SH-SY5Y (cell line): Measurements from ENCODE around the gene PTCHD4.

Experiments
- GATA2 ChIP-seq: IDR thresholded peaks from 2 replicates; pipeline ENCODE4 v1.6.1; 2011; ENCODE audit warnings: mild to moderate bottlenecking, low read depth, low read length
- GATA3 ChIP-seq: IDR thresholded peaks from 2 replicates; pipeline ENCODE4 v1.6.1; 2011; ENCODE audit warnings: low read depth, mild to moderate bottlenecking, low read length, moderate library complexity

Gene PTCHD4

DNA sequence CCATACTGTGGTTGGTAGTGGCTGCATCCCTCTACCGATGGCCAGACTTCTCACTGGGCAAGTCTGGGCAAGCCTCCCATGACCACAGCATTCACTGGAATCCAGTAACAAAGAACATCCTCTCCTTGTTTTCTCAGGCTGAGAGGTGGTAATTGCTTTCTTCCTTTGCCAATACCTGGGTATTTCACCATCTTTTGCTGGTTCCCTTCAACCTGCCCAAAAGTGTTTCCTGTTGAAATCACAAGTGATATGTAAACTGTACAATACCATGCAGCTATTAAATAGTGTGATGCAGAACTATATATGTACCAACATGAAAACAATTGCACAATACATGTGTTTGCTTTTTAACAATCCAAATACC, at the start of gene PTCHD4:
PTCHD4 (minus strand) TSS at position 55 of the 364 bp plus-strand sequence. CDS start 42,240 bp downstream, outside the sequence.
- no peak for TF ChIP-seq GATA3
- no peak for TF ChIP-seq GATA2

DNA sequence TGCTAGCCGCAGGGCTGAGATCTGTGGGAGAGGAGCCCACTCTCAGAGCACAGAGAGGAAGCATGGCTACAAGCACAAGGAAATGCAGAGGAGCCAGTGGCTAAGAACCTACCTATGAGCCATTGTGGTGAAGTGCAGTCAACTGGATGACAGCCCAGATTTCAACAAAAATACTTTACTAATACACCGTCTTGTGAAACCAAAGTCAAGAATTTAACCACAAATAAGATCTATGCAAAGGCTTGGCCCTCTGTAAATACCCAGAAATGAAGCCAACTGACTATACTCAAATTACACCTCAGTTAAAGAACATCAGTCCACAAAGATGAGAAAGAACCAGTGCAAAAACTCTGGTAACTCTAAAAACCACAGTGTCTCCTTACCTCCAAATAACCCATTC, 40.1 kb upstream of the PTCHD4 start:
- TF ChIP-seq GATA2 (no peak), GATA3 (no peak)

DNA sequence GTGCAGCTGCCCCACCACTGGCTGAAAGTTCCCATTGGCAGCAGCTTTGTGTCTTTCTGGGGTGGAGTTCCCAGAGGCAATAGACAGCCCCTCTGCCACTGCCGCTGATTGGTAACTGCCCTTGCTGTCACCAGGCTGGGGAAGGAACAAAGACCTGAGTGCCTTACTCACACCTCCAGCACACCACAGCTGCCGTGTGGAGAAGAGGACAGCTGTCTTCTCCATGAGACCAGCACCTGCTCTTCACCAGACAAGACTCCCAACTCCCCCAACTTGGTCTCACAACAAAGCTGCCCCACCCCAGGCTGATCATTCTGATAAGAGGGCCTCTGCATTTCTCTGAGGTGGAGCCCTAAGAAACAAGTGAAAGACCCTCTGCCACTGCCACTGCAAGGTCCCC, 39.7 kb upstream of the PTCHD4 start:
- TF ChIP-seq GATA2 (no peak), GATA3 (no peak)

DNA sequence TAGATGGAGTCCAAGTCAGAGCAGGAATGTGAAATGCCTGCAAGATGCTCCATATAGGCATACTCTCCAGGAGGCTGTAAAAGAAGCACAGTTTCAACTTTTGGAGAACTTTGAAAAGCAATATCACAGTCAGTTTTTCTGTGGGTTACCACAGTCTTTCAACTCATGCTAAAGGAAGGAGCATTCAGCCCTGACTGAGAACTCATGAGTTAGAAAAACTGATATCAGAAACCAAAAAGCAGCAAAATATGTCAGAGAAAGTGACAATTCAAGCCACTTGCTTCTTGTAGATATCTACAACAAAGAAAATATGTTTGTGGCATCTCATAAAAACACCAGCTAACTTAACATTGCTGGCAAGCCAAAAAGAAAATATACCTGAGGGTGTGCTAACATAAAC, 36.1 kb upstream of the PTCHD4 start:
- TF ChIP-seq GATA3 (no peak), GATA2 (no peak)

DNA sequence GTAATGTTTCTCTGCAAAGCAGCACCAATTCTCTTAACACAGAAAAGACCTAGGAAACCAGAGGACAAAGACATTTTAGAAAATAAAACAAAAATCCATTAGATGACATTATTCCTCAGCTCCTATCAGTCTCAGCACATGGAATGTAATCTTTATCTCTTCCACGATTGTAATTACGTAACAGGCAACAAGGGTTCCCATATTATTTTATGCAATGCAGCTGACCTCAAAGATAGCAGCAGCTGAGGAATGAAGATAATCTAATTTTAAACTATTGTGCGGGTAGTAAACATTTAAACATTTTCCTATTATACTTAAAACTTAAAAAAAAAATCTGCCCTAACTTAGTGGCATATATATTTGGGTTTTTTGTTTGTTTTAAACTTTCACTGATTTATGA, 33.0 kb upstream of the PTCHD4 start:
- TF ChIP-seq GATA2: no peak
- TF ChIP-seq GATA3: no peak

DNA sequence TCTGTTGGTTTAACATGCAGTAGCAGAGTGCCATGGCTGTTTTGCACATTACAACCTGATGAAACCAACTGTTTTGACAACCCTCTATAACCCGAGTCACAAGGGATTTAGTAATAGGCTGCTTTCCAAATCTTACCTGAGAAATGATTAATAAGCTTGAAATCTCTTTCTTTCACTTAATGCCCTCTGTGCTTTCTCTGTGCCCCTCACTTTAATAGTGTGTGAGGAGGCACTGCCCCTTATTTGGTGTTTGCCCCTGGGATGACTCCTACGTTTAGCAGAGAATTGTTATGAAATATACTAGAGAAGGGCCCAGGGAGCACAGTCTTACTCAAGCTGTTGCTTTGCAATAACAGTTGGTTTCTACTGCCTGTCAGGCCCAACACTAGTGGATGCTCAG, 31.0 kb upstream of the PTCHD4 start:
- no peak for TF ChIP-seq GATA2
- TF ChIP-seq GATA3: no peak

DNA sequence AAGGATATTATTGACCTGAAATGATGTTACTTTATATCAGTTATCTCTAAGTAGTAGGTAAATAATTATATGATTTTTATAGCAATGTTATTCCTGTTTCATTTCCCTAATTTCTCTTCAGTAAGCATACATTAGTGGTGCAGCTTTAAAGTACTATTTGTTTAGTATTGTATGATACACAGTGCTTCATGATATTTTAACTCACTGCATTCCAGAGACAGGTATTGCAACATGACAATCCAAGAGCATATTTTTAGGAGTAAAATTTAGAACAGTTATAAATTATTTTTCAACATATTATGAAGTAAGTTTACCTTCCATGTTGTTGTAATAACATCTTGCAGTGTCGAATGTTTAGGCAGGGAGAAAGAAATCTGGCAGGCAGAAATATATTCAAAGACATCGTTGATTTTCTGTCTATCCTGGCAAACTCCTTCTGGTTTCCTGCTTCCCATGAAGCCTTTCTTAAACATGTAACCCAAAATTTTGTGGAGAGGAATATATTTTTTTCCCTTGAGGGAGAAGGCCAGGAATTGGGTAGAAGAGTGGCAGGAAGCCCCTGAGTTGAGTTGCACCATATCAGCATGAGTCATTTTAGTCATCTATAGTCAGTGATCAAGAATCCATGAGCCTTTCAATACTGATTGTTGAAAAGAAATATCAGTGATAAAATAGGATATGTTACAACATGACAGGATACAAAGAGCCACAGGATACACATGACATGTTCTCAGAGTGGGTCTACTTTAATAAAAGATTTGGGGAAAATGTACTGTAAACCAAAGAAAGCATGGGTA, 29.0 kb upstream of the PTCHD4 start:
- no peak for TF ChIP-seq GATA3
- TF ChIP-seq GATA2: no peak

DNA sequence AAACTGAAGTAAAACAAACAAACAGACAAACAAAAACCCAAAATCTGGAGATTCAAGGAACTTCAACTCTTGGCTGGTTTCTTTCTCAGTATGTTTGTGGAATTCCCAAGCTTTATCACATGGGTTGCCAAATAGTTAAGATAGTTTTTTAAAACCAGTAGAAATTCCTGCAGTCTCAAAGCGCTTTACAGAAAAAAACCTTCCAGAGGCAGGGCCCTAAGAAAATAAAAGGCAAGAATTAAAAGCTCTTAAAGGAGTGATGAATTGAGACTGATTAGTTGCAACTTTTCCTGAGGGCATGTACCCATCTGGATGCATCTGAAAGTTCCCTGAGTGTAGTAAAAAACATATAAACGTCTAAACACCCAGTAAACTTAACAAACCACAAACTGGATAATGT, 25.9 kb upstream of the PTCHD4 start:
- no peak for TF ChIP-seq GATA3
- TF ChIP-seq GATA2: no peak

DNA sequence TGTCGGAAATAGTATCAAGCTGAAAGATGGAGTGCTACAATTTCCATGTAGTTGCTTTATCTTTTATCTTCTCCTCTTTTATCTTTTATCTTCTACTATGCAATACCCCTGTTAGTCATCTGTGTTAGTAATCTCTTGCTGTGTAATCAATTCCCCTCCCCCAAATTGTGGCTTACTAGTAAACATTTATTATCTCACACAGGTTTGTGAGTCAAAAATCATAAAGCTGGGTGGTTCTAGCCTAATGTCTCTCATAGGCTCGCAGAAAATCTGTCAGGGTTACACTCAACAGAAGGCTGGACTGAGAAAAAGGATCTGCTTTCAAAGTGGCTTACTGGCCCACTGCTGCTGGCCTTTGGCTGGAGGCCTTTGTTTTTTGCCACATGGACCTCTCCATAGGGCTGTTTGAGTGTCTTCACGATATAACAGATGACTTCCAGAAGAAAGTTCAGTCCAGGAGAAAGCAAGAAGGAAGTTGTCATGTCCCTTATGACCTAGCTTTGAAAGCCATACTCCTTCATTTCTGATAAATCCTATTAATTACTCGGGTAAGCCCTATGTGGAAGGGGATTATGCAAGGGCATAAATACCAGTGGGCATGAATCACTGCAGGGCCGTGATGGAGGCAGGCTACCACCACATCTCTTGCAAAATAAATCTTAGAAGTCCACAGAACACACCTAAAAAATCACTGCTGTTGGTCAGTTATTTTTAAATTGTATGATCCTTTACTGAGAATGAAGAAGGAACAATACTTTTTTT, 24.5 kb upstream of the PTCHD4 start:
- TF ChIP-seq GATA2 (no peak), GATA3 (no peak)

DNA sequence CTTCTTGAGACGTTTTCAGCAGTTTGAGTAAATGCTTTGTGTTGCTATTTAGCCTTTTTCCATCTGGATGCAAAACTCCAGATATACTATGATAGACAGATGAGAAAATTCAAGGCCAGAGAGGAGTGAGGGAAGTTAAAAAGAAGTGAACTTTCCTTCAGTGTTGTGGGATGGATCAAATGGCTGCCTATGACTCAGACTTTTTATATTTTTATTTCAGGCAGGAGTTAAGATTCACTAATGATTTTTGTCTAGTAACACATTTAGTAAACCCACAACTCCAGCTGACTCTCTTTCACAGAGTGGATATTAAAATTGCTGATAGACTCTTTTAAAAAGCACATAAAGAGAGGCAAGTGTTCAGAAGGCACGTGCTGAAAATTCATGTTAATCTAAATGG, 23.2 kb upstream of the PTCHD4 start:
- no peak for TF ChIP-seq GATA2
- no peak for TF ChIP-seq GATA3

DNA sequence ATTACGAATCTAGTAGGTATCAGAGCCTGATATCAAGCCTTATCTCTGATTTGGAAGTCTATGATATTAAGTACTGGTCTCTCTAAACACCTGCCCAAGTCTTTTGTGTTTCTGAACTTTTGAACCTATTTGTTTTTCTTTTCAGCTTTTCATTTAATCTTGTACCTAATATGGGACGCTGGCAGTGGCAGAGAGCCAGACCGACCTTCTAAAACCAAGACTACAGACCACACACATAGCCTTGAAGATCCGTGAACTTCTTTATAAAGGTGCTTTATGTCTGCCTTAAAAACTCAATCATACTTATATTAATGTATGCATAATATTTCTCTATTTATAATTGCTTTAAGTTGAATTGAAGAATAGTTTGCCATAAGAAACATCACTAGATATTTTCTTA, 12.6 kb upstream of the PTCHD4 start:
- TF ChIP-seq GATA2 (no peak), GATA3 (no peak)

DNA sequence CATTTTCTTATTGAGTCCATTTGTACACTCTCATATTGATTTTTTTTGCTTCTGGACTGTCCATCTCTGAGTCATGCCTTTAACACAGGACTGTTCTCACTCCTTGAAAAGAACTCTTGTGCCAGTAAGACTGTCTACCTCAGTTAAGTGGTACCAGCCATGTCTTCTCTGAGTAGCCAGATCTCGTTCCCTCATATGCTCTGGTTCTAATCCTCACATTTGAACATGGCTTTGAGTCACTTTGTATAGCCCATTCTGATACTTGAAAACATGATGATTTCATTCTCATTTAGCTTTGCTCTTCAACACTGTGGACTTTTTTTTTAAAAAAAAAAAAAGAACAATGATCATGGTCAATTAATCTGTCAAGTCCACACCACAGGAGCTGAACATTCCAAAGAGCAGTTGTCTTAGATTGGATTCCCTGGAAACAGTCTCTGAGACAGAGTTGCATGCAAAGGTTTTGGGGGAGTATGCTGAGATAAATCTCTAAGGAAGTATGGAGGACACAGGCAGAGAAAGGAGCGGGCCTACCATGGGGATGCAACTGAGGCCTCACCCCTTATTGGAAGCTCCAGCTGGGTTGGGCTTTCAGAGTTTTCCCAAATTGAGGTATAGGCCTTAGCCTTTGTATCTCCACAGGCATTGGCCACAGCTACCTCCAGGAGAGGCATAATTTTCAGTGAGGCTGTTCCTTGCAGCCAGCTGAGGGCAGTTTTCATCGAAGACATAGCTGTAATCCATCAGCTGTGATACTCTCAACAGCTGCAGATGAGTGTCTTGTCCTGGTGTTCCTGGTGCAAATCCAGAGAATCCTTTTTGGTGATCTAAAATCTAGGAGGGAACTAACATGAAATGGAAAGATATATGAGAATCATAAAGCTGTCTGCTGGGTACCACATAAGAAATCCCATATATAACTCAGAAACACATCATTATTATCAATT, 6.0 kb upstream of the PTCHD4 start:
- TF ChIP-seq GATA2 (no peak), GATA3 (no peak)

DNA sequence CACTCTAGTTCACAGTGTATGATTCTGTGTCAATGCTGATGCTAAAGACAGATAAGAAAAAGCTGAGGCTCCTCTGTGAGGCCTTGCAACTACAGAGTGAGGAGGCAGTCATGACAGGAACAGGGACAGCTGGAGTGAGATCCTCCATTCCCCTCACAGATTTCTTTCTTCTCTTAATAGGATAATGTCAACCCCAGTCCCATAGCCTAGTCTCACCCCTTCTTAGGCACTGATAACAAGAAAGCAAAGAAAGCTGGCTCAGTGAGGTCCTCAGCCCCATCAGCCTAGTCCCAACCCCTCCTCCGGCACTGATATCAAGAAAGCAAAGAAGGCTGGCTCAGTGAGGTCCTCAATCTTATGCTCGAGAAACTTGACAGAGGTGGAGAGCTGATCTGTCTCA, 2.1 kb upstream of the PTCHD4 start:
- TF ChIP-seq GATA2 (no peak), GATA3 (no peak)

DNA sequence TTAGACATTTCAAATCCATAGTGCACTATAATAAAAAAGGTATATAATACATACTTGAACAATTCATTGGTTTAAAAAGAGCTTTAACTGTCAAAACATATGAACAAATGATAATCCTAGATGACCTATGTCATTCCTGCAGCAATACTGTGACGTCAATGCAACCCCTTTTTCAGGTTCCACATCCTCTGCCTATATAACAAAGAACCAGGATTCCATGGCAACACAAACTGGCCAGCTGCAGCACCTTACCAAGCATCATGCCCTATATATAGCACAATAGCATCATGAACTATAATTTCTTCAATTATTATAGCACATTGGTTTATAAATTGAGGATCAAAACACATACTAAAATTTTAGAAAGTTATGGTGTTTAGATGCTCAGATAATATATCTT, 578 bp upstream of the PTCHD4 start:
- TF ChIP-seq GATA2 (no peak), GATA3 (no peak)
